Measurements from ENCODE around the gene SHTN1.

DNA sequence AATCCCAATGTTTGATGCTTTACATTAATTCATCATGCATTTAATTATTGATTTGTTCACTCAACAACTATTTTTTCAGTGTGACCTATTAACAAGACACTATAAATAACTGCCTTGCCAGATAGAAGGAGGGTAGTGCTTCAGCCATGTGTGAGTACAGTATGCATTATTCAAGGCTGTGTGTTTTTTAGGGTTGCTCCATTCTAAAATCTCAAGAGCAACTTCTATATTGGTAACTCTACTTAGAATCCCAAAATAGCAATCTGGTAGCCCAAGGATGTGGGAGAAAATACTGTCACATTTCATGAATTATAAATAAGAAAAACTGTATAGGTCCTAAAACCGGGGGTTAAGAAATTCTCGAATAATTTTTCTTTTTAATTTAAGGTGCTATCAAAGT lies 85.8 kb downstream of the SHTN1 start:
- TF ChIP-seq, protein P1, sequence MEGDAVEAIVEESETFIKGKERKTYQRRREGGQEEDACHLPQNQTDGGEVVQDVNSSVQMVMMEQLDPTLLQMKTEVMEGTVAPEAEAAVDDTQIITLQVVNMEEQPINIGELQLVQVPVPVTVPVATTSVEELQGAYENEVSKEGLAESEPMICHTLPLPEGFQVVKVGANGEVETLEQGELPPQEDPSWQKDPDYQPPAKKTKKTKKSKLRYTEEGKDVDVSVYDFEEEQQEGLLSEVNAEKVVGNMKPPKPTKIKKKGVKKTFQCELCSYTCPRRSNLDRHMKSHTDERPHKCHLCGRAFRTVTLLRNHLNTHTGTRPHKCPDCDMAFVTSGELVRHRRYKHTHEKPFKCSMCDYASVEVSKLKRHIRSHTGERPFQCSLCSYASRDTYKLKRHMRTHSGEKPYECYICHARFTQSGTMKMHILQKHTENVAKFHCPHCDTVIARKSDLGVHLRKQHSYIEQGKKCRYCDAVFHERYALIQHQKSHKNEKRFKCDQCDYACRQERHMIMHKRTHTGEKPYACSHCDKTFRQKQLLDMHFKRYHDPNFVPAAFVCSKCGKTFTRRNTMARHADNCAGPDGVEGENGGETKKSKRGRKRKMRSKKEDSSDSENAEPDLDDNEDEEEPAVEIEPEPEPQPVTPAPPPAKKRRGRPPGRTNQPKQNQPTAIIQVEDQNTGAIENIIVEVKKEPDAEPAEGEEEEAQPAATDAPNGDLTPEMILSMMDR (conservative IDR thresholded peaks at IDR 0.05; ENCODE audit: low read depth, low read length) = no peak
- no peak for TF ChIP-seq POLR2A (IDR thresholded peaks at IDR 0.05; ENCODE audit: low read depth, low read length)
- TF ChIP-seq RAD21 (IDR thresholded peaks at IDR 0.05; ENCODE audit: low read length) = no peak
- TF ChIP-seq BHLHE40 (IDR thresholded peaks at IDR 0.05; ENCODE audit: low read depth, low read length) = no peak
- TF ChIP-seq MAFK (IDR thresholded peaks at IDR 0.05; ENCODE audit: low read depth, low read length) = no peak
- TF ChIP-seq RFX5 (IDR thresholded peaks at IDR 0.05; ENCODE audit: low read depth, low read length) = no peak
- TF ChIP-seq RCOR1 (IDR thresholded peaks at IDR 0.05; ENCODE audit: insufficient replicate concordance, low read length) = no peak
- no peak for TF ChIP-seq CHD1 (IDR thresholded peaks at IDR 0.05; ENCODE audit: low read depth, low read length)
